CD4-positive, alpha-beta T cell treated with Interleukin-10 for 1 hour (primary cell): ENCODE measurements around the gene RTP1.

Experiments used
- DNase-seq: peaks from one replicate; pipeline ENCODE4 v3.0.0-alpha.2; 2020

Gene RTP1

GRCh38 chr3:187243933-187244524 lies 46.7 kb downstream of the RTP1 start:
- DNase-seq = no peak

- DNase-seq = no peak
Measured at GRCh38 chr3:187247398-187247797, 50.1 kb downstream of the RTP1 start.
